HG03108 (cell line): ENCODE measurements around the gene KCNT1.

Experiments
- ATAC-seq: cut with Tn5 transposase; IDR thresholded peaks from one replicate; pipeline ENCODE4 v1.9.1; 2021; ENCODE audit warnings: moderate library complexity; ENCODE audit not compliant: unreplicated experiment

Gene KCNT1

DNA sequence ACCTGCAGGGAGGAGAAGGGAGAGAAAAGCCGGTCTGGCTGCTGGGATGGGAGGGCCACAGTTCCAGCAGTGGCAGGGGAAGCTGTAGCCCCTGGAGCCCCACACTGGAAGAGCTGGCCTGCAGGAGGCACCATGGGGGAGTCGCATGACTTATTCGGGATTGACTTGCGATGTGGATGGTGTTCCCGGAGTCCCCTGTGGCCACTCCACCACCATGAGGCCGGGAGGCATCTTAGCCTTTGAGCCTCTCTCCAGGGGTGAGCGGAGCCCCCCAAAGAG lies 92.0 kb downstream of the KCNT1 start:
- no peak for ATAC-seq

DNA sequence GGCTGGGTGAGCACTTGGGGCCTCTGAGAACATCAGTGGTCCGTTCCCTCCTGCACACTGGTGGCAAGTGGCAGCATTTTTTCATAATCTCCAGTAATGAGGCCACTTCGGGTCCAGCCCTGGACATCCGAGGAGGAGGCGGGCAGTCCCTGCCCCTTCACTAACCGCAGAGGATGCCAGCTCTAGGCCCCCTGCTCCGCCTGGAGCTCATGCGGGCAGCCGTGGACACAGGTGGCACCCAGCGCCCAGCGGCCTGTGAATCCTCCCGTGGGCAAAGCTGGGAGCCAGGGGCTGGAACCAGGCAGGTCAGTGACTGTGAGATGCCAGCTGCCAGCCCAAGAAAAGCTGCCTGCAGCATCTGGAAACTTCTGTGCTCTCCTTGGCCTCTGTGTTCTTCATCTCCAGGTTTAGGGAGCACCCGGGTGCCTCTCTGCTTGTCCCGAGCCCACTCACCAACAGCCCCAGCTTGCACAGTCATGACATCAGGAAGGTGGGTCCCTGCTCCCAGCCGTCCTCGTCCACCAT lies 92.4 kb downstream of the KCNT1 start:
- no peak for ATAC-seq

DNA sequence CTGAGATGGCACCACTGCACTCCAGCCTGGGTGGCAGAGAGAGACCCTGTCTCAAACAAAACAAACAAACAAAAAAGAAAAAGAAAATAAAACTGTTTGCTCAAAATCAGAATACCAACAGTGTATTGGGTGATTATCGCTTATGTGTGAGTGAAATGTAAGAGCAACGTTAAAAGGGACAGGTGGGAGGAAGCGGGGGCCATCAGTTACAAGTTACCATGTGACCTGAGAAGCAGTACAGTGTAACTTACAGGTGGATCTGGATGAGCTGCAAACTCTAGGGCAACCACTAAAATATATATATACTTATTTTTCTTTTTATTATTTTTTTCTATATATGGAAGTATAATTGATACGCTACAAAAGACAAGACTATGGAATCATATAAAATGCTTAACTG lies 93.4 kb downstream of the KCNT1 start:
- ATAC-seq, result no peak

DNA sequence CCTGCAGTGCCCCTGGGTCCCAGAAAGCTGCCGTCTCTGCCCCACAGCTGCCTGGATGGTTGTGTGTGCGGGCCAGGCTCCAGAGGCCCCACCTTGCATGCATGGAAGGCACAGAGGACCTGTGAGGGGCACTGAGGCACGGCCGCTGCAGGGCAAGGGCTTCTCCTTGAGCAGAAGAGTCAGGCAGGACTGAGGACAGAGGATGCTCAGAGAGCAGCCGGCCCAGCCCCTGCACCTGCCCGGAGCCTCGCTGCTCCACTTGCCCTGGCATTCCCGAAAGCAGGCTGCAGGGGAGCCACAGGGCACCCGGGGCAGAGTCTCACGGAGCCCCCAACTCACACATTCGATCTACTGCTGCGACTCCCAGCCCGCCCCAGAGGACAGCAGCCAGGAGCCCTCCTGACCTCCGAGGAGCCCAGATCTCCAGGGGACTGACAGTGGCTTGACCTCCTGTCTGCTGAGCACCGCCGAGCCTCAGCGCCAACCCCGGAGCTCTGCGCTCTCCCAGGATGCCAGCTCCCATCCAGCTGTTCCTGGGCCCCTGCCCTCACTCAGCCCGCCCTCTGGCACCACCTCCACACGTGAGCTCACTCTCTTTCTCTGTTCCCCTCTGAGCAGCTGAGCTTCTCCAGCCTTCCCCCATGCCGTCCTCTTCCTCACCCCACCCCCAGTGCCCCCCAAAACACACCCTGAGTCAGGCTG lies 95.0 kb downstream of the KCNT1 start:
- no peak for ATAC-seq

DNA sequence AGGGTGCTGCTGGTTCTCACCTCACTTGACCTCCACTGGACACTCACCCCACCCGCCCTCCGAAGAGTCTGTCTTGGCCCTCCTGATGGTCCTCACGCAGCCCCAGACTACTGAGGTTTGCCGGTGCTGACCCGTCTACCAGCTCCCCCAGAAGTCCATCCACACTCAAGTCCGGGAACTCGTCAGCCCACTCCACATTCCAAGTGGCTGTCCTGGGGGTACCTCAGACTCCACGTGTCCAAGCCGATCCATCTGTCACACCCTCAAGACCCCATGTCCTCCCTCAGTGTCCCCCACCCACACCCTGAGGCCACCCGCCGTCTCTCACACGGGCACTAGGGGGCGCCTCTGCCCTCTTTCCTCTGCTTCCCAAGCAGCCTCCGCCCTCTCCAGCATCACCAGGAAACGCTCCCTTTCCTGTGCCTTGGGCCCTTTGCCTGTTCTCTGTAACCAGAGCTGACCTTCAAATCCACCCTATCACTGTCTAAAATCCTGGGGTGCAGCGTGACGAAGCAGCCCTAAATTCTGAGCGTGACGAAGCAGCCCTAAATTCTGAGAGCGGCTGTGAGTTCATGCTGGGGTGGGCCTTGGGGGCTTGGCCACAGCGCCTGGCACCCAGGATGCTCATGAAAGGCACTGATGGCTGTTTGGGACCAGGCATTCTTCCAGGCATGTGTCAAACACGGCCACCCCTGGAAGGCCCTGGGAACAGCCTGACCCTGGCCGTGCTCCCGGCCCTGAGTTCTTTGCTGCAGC lies 95.7 kb downstream of the KCNT1 start:
- ATAC-seq, result no peak

DNA sequence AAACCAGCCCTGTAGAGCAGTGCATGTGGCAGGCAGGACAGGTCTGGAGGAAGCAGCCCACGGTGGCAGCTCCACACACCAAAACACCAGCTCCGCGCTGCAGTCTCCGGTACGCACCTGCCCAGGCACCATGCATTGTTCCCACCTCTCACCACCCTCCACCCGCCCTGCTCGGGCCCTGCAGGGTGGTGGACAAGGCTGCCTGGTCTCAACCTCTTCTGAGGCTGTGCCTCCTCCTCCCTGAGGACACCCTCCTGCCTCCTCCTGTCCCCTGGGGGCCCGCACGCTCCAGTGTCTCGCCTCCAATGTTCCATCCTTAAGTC lies 96.2 kb downstream of the KCNT1 start:
- ATAC-seq, result no peak

DNA sequence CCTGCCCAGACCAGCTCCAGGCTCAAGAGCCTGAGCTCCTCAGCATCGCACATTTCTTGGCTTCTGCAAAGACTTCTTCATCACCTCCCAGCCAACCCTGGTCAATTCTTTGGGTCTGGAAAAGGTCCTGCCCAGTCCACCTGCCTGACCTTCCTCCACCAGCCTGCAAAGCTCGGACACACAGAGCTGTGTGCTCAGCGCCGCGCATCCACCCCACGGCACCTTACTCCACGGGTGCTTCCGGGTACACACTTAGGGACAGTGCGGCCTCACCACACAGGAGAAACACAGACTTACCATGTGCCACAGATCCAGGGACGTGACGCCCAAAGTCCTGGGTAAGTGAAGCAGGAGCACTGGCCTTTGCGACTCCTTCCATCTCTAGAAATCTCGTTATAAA lies 97.3 kb downstream of the KCNT1 start:
- no peak for ATAC-seq

DNA sequence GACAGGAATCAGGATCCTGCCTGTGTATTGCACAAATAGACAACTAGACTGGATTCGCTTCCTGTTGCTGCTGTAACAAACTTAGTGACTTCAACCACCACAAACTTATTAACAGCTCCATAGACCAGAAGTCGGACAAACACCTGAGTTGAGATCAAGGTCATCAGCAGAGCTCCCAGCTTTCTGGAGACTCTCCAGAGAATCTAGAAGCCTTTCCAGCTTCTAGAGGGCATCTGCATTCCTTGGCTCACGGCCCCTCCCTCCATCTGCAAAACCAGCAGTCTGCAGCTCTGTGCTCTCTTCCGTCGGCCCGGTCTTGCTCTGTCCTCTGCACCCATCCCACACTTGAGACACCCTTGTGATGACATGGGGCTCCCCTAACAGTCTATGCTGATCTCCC lies 99.1 kb downstream of the KCNT1 start:
- ATAC-seq, result no peak

DNA sequence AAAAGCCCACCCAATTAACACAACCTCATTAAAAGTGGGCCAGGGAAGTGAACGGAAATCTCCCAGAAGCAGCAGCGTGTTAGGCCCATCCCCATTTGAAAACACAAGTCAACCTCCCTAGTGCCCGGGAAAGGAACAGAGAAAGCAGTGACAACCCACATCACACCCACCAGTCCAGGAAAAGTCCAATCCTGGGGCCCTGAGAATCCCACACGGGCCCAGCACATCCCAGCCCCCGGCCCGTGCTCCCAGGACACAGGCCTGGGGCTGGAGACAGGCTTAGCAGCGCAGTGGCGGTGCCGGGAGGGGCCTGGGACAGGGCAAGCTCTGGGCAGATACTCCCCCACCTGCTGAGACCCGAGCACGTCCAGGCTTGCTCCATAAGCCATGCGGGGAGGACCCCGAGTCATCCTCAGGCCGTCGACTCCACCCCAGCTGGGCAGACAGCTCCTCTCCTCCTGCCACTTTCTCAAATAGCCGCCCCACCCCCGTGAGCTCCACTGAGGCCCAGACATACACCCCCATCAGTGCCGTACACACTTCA lies 101.0 kb downstream of the KCNT1 start:
- no peak for ATAC-seq

DNA sequence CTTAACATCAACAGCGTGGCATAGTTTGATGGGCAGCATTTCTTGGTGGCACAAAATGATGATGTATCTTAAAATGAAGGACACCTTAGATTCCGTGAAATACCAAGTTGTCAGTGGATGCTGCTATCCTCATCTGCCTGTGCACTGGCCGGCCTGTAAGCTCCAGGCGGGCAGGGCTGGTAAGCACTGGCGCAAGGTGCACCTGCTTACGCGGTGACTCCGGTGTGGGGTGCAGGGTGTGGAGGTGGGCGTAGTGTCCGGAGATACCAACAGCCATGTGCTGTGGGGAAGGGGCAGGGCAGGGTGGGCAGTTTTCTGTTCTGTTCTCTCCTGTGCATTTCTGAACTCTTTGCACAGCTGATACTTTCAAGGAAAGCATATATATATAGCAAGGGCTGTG lies 101.5 kb downstream of the KCNT1 start:
- no peak for ATAC-seq

DNA sequence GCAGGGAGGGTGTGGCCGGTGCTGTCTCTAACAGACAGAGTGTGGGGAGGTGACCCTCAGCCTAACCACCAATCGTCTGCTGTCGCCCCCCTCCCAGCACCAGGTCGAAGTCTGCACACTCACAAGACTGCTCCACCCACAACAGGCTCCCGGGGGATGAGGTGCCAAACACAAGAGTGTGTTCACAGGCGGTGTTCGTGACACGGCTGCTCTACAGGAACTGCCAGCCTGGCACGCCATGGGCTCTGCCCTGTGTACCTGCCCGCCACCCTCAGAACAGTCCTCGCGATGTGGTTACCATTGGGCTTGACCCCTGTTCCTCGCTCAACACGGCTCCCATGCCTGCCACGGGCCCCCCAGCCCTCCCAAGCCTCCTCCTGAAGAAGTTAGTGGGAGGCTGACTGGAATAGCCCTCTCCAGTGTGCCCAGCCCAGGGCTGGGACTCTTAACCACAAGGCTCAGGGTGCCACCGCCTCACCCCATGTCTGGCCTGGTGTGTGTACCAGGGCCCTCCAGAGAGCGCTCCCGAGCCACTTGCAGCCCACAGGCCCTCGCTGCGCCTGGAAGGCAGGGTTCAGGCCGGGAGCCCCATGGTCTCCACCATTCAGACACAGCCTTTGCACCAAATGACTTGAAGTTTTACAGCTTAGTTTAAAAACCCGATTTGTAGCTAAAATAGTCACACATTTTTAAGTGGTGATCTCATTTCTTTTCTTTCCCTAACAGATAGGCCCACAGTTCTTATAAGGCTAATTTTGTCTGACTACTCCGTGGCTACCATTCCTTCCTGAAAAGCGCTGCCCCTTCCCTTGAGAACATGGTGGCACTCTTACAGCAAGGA lies 102.8 kb downstream of the KCNT1 start:
- ATAC-seq, result no peak

DNA sequence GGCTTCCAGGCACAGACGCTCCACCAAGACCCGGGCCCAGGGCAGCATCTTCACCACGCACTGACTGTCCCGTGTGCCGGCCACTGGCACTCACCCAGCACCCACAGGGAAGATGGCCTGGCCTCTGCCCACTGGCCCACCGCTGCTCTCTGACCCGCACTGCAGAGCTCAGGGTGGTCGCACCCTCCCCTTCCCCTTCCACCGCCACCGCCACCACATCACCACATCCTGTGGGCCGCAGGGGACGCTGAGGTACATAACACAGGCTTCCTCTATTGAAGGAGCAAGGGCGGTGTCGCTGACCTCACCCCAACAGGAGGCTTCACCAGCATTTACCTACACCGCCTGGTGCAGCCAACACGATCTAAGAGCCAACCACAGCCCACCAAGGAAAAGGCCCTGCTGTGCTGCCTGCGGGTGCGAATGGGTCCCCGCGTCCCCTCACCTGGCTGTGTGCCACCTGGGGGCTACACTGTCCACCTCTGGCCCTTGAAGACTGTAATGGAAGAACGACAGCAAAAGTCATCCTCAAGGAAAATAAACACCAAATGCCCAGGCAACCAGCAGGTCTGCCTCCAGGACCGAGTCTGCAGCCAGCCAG lies 103.5 kb downstream of the KCNT1 start:
- no peak for ATAC-seq

DNA sequence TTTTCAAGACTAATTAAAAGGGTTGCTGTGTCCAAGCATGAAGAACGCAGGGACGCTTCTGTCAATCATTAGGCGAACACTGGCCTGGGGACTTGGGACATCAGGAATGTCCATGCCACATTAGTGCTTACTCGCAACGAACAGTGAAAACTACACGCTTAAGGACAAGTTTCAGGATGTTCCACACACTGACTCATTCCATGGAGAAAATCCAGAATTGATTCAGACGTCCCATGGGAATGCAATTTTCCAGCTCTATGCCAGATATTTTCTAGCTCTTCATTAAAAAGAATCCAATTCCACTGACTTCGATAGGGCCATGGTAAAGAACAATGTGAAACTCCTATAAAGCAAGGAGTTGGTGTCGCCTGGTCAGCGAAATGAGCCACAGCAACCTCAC lies 107.2 kb downstream of the KCNT1 start:
- no peak for ATAC-seq

DNA sequence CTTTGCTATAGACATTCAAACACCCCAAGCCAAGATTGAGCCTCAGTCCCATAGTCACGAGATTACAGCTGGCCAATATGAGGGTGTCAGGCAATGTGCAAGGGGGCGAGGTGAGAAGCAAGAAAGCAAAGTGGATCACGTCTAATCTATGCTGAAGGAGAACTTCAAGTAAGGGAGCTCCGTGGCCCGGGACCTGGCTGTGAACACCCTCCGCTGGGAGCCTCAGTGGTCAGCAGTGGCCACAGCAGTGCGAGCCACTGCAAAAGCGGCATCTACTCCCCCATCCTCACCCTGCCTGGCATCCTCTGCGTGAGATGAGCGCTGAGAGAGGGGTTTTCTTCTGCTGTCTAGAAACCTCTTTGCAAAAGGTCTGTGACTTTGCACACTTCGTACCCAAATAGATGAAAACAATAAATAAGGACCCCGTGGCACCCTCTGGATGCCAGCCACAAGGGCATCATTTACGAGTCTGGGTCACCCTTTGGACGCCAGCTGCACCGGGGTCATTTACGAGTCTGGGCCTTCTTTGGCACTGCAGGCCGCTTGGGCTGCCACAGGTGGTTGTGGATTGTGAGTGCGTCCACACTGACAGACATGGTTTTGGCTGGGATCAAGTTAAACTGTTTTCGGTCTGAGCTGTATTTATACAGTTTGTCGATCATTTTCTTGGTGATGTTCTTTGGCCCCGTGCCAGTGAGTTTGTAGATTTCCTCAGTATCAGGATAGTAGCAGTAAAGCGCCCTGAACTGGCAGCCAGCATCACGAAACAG lies 109.0 kb downstream of the KCNT1 start:
- ATAC-seq, result no peak

DNA sequence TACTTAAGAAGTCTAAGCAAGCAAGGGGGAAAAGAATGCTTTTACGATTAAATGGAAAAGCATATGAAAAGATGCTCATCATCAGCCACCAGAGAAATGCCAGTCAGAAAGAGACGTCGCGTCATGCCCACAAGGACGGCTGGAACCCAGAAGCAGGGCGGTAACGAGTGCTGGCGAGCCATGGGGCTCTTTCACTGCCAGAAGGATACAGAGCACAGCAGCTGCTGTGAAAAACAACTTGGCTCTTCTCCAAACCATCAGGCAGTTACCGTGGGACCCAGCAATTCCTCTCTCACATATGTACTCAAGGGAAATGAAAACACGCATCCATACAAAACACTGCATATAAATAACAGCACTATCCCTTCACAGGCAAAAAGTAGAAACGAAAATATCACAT lies 109.8 kb downstream of the KCNT1 start:
- ATAC-seq, result no peak

DNA sequence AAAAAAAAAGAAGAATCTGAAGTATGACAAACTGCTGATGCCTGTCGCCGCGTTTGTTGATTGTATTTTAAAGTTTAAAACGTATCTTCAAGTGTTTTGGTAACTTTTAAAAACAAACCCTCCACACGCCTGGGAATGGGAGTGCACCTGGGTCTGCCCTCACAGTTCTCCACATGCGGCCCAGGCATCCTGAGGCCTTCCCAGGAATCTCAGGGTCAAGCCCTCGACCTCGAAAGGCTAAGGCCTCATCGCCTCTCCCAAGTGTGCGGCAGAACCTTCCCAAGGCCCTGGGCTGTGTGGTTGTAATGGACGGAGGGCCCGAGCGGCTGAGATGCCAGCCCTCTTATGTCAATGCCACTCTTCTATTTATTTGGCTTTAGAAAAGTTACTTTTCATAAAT lies 111.0 kb downstream of the KCNT1 start:
- no peak for ATAC-seq

DNA sequence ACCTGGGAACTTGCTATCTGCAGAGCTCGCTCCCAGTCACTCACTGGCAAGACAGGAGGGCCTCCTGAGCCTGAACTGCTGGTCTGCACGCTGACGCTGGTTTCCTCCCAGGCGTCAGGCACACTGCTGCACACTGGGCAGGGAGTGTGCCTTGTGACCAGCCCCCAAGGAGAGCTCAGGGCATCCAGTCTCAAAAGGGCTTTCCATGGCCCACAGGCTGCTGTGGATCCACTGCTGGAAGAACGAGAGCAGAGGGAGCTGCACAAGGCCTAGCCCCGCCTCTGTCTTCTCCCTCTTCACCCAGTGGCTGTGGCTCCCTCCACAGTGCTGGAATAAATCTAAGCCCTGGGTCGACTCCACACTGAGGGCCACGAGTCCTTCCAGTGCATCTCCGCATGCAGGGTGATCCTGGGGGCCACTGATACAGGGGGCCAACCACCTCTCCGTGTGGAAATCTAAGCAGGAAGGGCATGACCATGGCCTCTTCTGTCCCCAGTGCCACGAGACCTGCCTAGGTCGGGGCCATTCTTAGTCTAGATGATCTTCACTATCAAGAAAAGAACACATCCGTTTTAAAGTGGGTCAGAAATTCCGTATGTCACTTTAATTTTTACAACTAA lies 111.8 kb downstream of the KCNT1 start:
- ATAC-seq, result no peak

DNA sequence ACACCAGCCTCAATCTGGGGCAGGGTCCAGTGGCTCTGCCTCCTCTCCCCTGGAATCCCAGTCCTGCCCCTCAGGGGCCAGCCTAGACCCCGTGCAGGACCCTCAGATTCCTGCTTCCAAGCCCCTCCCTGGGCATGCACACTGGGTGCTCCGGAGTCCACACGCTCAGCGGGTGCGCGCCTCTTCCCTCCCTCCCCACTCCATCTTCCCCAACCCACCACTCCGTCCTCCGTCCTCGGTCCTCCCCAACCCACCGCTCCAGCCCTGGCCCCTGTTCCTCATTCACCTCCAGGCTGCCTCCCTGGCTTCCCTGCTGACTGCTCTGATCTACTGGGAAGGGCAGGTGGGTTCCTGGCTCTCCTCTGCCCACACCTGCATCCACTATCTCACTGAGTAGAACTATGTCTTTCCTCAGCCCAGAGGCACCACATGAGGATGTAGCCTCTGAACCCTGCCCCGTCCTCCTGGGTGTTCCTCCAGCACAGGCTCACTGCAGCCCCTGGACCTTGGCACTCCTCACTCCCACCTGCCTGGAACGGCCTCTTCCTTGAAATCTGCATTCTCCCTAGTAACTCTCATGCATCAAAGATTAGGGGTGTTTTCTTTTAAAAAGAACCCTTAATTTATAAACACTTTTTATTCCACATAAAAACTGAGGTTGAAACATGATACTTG lies 112.6 kb downstream of the KCNT1 start:
- no peak for ATAC-seq

DNA sequence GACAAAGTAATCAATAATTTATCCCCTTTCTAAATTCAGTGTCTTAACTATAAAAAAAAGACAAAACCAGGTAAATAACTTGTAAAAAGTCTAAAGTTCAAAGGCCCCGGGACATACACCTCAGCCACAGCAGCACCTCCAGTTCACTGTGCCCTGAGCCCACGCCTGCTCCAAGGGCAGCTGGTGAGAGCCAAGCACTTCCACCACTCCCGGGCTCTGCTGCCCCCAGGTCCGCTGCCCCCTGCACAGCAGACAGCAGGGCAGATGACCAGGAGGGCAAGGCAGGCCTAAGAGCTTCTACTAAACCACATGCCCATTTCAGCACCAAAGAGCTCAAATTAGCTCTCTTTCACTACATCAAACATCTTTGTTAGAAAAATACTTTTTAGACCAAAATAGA lies 113.4 kb downstream of the KCNT1 start:
- ATAC-seq, result no peak
